LNCAP (cell line): Measurements from ENCODE around the gene NADSYN1.

ENCODE experiments used
- CTCF ChIP-seq: fragments of 450-650 bp; IDR thresholded peaks from 2 replicates; pipeline ENCODE4 v1.5.1; 2017; ENCODE audit warnings: mild to moderate bottlenecking

Gene NADSYN1

GRCh38 chr11:71500601-71501021 lies 47.6 kb downstream of the NADSYN1 start:
- TF ChIP-seq CTCF, result no peak

- TF ChIP-seq CTCF, result no peak
These were observed 48.3 kb downstream of the NADSYN1 start for GRCh38 chr11:71501071-71501985.

GRCh38 chr11:71502026-71502425 lies 49.0 kb downstream of the NADSYN1 start:
- no peak for TF ChIP-seq CTCF

GRCh38 chr11:71502871-71503435 lies 50.0 kb downstream of the NADSYN1 start:
- no peak for TF ChIP-seq CTCF

- no peak for TF ChIP-seq CTCF
These were observed 51.5 kb downstream of the NADSYN1 start for GRCh38 chr11:71504531-71504930.

GRCh38 chr11:71505001-71505400 lies 52.0 kb downstream of the NADSYN1 start:
- no peak for TF ChIP-seq CTCF

- TF ChIP-seq CTCF, result no peak
These were observed 52.8 kb downstream of the NADSYN1 start for GRCh38 chr11:71505781-71506180.
